Panc1 (cell line): ENCODE results near the gene CALM3.

Experiments
- SIN3A ChIP-seq: IDR thresholded peaks from 2 replicates; pipeline ENCODE4 v1.6.1; 2012; ENCODE audit warnings: low read depth, mild to moderate bottlenecking, low read length, moderate library complexity, borderline replicate concordance; ENCODE audit not compliant: insufficient read depth
- TCF7L2 ChIP-seq: IDR thresholded peaks from 2 replicates; pipeline ENCODE4 v1.6.1; 2011; ENCODE audit warnings: mild to moderate bottlenecking, low read depth, low read length, inconsistent platforms

- TF ChIP-seq SIN3A = no peak
- TF ChIP-seq TCF7L2 = no peak
Measured at GRCh38 chr19:46591870-46592269, 9.3 kb upstream of the CALM3 start.
